LNCAP (cell line): Measurements from ENCODE around the gene GRID1.

Experiments
- CTCF ChIP-seq: fragments of 450-650 bp; IDR thresholded peaks from 2 replicates; pipeline ENCODE4 v1.5.1; 2017; ENCODE audit warnings: mild to moderate bottlenecking

The GRID1 gene

GRCh38 chr10:85620807-85621206 is 745.8 kb downstream of the GRID1 start:
- no peak for TF ChIP-seq CTCF

- TF ChIP-seq CTCF, result no peak
These were observed 746.8 kb downstream of the GRID1 start for GRCh38 chr10:85619832-85620231.

- TF ChIP-seq CTCF, result no peak
These were observed 747.8 kb downstream of the GRID1 start for GRCh38 chr10:85618841-85619240.

- no peak for TF ChIP-seq CTCF
These were observed 748.6 kb downstream of the GRID1 start for GRCh38 chr10:85617751-85618546.

GRCh38 chr10:85615556-85615955 is 751.0 kb downstream of the GRID1 start:
- TF ChIP-seq CTCF, result no peak

GRCh38 chr10:85614981-85615380 is 751.6 kb downstream of the GRID1 start:
- no peak for TF ChIP-seq CTCF

GRCh38 chr10:85614566-85614965 is 752.0 kb downstream of the GRID1 start:
- TF ChIP-seq CTCF, result no peak

- TF ChIP-seq CTCF, result no peak
These were observed 753.2 kb downstream of the GRID1 start for GRCh38 chr10:85613391-85613790.
